Skin of body (tissue), 2 donors: ENCODE measurements around the gene DIRAS2. TPM values are rescaled to one million over a fixed set of nuclear protein-coding genes. Genes with fewer than 3 reads are reported as not detected.
"Not testable (repeated sequence)": the region's sequence is repeated elsewhere in the genome, so short reads cannot be mapped to it uniquely, and the experiment has no call there.

Source experiments
- DNase-seq: peaks from one replicate; lab custom pipeline; 2025; lab: John Stamatoyannopoulos, UW
- total RNA-seq: library from RNA; depleted of rRNA; stranded (reverse); fragments of >200 nt; gene quantifications from one replicate; pipeline ENCODE4 v1.2.3, GENCODE V29; 2014

DIRAS2 gene, protein sequence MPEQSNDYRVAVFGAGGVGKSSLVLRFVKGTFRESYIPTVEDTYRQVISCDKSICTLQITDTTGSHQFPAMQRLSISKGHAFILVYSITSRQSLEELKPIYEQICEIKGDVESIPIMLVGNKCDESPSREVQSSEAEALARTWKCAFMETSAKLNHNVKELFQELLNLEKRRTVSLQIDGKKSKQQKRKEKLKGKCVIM
- total RNA-seq: 1.9 TPM

GRCh38 chr9:90642570-90643539 is at the start of gene DIRAS2:
DIRAS2 (minus strand) TSS chr9:90642824; CDS start chr9:90613827, 28,997 bp downstream.
- DNase-seq: no peak

- no peak for DNase-seq
These were observed 42.1 kb upstream of the DIRAS2 start for GRCh38 chr9:90684736-90685135.

GRCh38 chr9:90684106-90684505 is 41.5 kb upstream of the DIRAS2 start:
- DNase-seq: no peak

GRCh38 chr9:90680534-90680933 is 37.9 kb upstream of the DIRAS2 start:
- DNase-seq: no peak

DNA sequence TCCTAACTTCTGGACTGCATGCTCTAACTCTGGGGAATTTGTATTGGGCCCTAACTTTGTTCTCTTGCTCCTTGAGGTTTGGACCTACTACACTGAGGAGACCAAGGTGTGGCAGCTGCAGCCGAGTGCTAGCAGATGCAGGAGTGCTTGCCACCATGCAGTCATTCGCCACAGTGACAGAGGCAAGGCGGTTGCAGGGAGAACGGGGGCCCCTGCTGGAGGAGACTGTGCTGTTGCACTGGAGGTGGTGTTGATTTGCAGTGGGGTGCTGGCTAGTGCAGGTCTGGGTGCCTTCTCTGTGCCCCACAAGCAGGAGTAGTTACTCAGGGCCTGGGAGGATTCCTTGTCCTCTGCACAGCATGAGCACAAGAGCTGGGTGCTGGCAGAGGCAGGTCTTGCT is 22.4 kb upstream of the DIRAS2 start:
- no peak for DNase-seq

- no peak for DNase-seq
These were observed 17.2 kb upstream of the DIRAS2 start for GRCh38 chr9:90659650-90660364.

DNA sequence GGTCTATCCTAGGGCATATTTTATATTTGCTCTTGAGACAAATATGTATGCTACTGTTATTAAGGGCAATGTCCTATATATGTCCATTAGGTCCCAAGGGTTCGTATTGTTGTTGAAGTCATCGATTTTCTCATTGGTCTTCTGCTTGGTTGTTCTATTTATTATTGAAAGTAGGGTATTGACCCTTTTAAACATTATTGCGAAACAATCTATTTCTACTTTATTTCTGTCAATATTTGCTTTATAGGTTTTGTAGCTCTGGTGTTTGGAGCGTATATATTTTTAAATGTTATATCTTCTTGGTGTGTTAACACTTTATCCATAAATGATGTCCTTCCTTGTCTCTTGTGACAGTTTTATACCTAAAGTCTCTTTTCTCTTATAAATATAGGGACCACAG is 16.2 kb upstream of the DIRAS2 start:
- DNase-seq: no peak

GRCh38 chr9:90658181-90658580 is 15.6 kb upstream of the DIRAS2 start:
- no peak for DNase-seq

- DNase-seq: not testable (repeated sequence)
These were observed 14.3 kb upstream of the DIRAS2 start for GRCh38 chr9:90656876-90657275.

- DNase-seq: no peak
These were observed 8.6 kb upstream of the DIRAS2 start for GRCh38 chr9:90651246-90651645.

DNA sequence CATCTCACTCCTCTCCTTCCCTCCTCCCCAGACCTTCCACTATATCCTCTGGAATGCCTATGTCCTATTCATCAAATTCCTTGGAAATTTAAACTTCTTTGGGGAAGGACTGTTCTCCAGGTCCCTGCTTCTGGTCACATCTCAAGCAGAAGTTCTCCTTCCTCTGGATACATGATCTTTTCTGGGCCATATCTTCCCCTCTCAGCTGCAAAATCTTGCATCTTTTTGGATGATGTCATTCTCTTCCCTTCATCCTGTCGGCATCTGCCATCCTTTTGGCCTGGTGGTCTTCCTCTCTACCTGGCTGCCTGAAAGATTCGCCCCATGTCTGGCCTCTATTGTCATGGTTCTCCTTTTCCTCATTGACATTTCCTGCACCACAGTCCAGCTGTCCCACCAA is 5.2 kb upstream of the DIRAS2 start:
- DNase-seq: no peak

- no peak for DNase-seq
These were observed 3.1 kb upstream of the DIRAS2 start for GRCh38 chr9:90645721-90646120.

DNA sequence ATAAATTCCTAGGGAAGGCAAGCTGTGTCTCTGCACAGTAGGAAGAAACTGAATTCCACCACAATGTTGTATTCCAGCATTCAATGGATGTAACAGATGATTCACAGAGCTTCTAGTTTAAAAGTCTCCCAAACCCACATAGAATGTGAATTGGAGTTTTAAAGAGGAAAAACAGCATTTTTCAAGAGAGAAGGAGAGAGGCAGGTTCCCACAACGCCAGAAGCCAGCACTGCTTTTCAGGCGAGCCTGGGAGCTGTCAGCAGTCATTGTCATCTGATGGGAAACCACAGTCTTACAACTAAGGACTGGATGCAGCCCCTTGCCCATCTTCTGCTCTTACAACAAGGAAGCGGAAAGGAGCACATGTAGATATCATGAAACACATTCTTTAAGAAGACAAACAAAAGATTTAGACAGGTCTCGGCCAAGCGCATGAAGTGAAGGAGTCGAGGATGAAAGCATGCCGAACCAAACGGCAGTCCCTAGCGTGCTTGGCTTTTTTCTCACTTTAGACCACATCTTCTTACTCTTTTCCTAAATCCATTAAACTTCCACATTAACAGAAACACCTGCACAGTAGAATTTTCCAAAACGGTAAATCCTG is 638 bp downstream of the DIRAS2 start:
- no peak for DNase-seq

DNA sequence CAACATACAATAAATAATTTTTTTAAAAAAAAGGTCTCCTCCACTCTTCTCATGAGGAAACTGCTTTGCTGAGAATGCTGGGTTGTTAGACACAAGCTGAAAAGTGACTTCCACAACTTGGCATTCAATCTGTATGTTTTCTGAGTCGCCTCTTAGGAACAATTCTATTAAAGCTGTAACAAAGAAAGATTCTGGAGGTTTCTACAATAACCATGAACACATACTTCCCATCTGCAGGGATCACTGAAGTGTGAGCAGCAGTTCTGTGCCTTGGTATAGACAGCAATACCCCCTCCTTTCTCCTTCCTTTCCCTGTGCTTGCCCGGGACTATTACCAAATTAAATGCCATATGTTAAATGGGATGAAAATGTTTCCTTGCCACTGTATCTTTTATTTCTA is 1.5 kb downstream of the DIRAS2 start:
- no peak for DNase-seq

- DNase-seq: no peak
These were observed 2.3 kb downstream of the DIRAS2 start for GRCh38 chr9:90640361-90640760.

- no peak for DNase-seq
These were observed 5.0 kb downstream of the DIRAS2 start for GRCh38 chr9:90637626-90638025.

DNA sequence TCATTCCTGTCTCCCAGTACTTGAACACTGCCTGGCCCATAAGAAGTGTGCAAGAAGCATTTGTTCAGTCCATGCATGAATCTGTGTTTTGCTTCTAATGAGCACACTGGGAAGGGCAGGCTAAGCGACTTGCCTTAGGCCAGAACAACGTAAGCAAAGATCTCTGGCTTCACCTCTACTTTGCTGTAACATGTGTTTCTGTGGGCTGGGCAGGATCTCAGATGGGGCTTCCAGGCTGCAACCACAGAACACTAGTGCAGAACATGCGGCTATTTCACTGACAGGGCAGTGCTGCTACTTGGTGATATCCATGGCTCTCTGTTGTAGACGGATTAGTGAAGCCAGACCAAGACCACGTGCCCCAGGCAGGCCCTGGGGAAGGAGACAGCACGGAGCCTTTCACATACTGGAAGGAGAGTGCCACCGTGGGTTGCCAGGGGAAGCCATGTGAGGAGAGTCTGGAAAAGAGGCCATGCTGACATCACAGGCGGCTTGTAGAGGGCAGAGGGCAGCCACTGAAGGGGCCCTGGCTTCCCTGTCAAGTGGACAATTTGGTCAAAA is 9.9 kb downstream of the DIRAS2 start:
- DNase-seq: no peak

GRCh38 chr9:90631964-90632363 is 10.7 kb downstream of the DIRAS2 start:
- DNase-seq: no peak

- no peak for DNase-seq
These were observed 12.6 kb downstream of the DIRAS2 start for GRCh38 chr9:90629991-90630390.

DNA sequence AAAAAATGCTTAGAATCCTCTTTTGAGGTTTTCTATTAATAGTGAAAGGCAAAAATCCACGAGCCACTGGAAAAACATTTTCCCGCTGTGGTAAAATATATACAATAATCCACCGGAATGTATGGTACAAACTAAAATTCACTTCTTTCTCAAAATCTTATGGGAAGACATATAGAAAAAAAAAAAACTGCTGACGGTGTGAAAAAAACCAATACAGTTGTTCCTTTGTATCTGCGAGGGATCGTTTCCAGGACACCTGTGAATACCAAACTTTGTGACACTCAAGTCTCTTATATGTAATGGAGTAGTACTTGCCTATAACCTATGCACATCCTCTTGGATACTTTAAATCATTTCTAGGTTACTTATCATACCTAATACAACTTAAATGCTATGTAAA is 13.3 kb downstream of the DIRAS2 start:
- no peak for DNase-seq

- DNase-seq: no peak
These were observed 25.8 kb downstream of the DIRAS2 start for GRCh38 chr9:90616806-90617205.
